ENCODE results near the gene GKN2. TPM values are rescaled to one million over a fixed set of nuclear protein-coding genes. Genes with fewer than 3 reads are reported as not detected.

The GKN2 gene
- polyA plus RNA-seq, 3 donors: not detected

DNA sequence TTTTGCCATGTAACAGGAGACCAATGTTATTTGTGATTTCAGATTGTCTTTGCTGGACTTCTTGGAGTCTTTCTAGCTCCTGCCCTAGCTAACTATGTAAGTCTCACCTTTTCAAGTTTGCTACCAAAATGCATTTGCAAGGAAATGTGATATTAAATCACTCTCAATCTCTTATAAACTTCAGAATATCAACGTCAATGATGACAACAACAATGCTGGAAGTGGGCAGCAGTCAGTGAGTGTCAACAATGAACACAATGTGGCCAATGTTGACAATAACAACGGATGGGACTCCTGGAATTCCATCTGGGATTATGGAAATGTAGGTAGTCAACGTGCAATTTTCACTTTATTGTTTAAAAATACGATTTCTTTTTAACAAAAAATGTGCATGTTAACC lies 24.8 kb upstream of the GKN2 start:
- 100% methylated on average over 1 of the region's 4 CpGs for WGBS (ENCODE audit: insufficient coverage)
- Histone ChIP-seq H3K9ac (ENCODE audit: insufficient read depth, low read length, poor library complexity, severe bottlenecking) (no peak overlapping the region), H3K4me1 (ENCODE audit: control insufficient read depth in 1 of 2, insufficient read depth in 2 of 2, low read length in 2 of 2) (no peaks in the 10 kb centered on the region), H3K79me2 (ENCODE audit: insufficient read depth, low read length) (no peaks in the 10 kb centered on the region), H3K36me3 (replicated peaks in 1 of 2; ENCODE audit: control insufficient read depth in 1 of 2, insufficient read depth in 2 of 2, low read length in 2 of 2) (no peaks in the 10 kb centered on the region), H2AFZ (ENCODE audit: insufficient read depth, low read depth, low read length, poor library complexity, severe bottlenecking) (no peak overlapping the region), H3K27me3 (ENCODE audit: control insufficient read depth in 2 of 2, insufficient read depth in 2 of 2, low read length in 2 of 2) (no peaks in the 10 kb centered on the region), H4K20me1 (ENCODE audit: insufficient read depth, low read length) (no peaks in the 10 kb centered on the region), H3K4me3 (replicated peaks in 1 of 3; ENCODE audit: low read depth in 2 of 3, low read length in 3 of 3) (no peak overlapping the region), H3K4me2 (replicated peaks; ENCODE audit: extremely low read depth, low read length, poor library complexity, severe bottlenecking) (no peak overlapping the region), H3K9me3 (replicated peaks in 1 of 2; ENCODE audit: control insufficient read depth in 1 of 2, insufficient read depth in 1 of 2, low read length in 2 of 2) (no peaks in the 10 kb centered on the region), H3K27ac (ENCODE audit: low read depth in 1 of 2, low read length in 2 of 2) (no peak overlapping the region)
- TF ChIP-seq, protein P1, sequence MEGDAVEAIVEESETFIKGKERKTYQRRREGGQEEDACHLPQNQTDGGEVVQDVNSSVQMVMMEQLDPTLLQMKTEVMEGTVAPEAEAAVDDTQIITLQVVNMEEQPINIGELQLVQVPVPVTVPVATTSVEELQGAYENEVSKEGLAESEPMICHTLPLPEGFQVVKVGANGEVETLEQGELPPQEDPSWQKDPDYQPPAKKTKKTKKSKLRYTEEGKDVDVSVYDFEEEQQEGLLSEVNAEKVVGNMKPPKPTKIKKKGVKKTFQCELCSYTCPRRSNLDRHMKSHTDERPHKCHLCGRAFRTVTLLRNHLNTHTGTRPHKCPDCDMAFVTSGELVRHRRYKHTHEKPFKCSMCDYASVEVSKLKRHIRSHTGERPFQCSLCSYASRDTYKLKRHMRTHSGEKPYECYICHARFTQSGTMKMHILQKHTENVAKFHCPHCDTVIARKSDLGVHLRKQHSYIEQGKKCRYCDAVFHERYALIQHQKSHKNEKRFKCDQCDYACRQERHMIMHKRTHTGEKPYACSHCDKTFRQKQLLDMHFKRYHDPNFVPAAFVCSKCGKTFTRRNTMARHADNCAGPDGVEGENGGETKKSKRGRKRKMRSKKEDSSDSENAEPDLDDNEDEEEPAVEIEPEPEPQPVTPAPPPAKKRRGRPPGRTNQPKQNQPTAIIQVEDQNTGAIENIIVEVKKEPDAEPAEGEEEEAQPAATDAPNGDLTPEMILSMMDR (IDR thresholded peaks at IDR 0.05): no peak
- DNase-seq: no peak
- intact Hi-C loops (cut with micrococcal nuclease): no loop called here
- Mint-ChIP-seq H3K9me3 (peaks cover 0 to 4% (median 0%) of the 10 kb centered on the region in 7 donors), H3K4me1 (no peaks in the 10 kb centered on the region), H3K27ac (no peak overlapping the region), H3K4me3 (no peak overlapping the region), H3K27me3 (ENCODE audit: low read depth in 3 of 3) (peaks cover 3 to 6% (median 5%) of the 10 kb centered on the region in 3 donors), H3K36me3 (no peaks in the 10 kb centered on the region)

GRCh38 chr2:68975844-68976243 lies 23.2 kb upstream of the GKN2 start:
- Histone ChIP-seq H3K27ac (ENCODE audit: low read depth in 1 of 2, low read length in 2 of 2) (no peak overlapping the region), H3K36me3 (replicated peaks in 1 of 2; ENCODE audit: control insufficient read depth in 1 of 2, insufficient read depth in 2 of 2, low read length in 2 of 2) (no peaks in the 10 kb centered on the region), H3K79me2 (ENCODE audit: insufficient read depth, low read length) (no peaks in the 10 kb centered on the region), H4K20me1 (ENCODE audit: insufficient read depth, low read length) (no peaks in the 10 kb centered on the region), H3K9ac (ENCODE audit: insufficient read depth, low read length, poor library complexity, severe bottlenecking) (no peak overlapping the region), H3K4me3 (replicated peaks in 1 of 3; ENCODE audit: low read depth in 2 of 3, low read length in 3 of 3) (no peak overlapping the region), H3K9me3 (replicated peaks in 1 of 2; ENCODE audit: control insufficient read depth in 1 of 2, insufficient read depth in 1 of 2, low read length in 2 of 2) (no peaks in the 10 kb centered on the region), H2AFZ (ENCODE audit: insufficient read depth, low read depth, low read length, poor library complexity, severe bottlenecking) (no peak overlapping the region), H3K4me1 (ENCODE audit: control insufficient read depth in 1 of 2, insufficient read depth in 2 of 2, low read length in 2 of 2) (no peaks in the 10 kb centered on the region), H3K27me3 (ENCODE audit: control insufficient read depth in 2 of 2, insufficient read depth in 2 of 2, low read length in 2 of 2) (no peaks in the 10 kb centered on the region), H3K4me2 (replicated peaks; ENCODE audit: extremely low read depth, low read length, poor library complexity, severe bottlenecking) (no peak overlapping the region)
- no CpG with 5 or more reads among the region's 2 CpGs for WGBS (ENCODE audit: insufficient coverage)
- no peak overlapping the region for H3K4me3 Mint-ChIP-seq
- H3K4me1 Mint-ChIP-seq: no peaks in the 10 kb centered on the region
- peaks cover 0 to 1% (median 0%) of the 10 kb centered on the region in 7 donors for H3K9me3 Mint-ChIP-seq
- no peak overlapping the region for H3K27ac Mint-ChIP-seq
- TF ChIP-seq, protein P1 (IDR thresholded peaks at IDR 0.05): no peak
- no peak for DNase-seq
- H3K36me3 Mint-ChIP-seq: no peaks in the 10 kb centered on the region
- intact Hi-C loops (cut with micrococcal nuclease): no loop called here
- peaks cover 0 to 5% (median 2%) of the 10 kb centered on the region in 3 donors for H3K27me3 Mint-ChIP-seq (ENCODE audit: low read depth in 3 of 3)
